AG09309 (cell line): ENCODE results near the gene IFT122.
A peak's percentile ranks its signal among the peaks of the same experiment; 100 is the strongest.
"Not testable (repeated sequence)": the region's sequence is repeated elsewhere in the genome, so short reads cannot be mapped to it uniquely, and the experiment has no call there.

Experiments
- DNase-seq: peaks from one replicate; pipeline ENCODE4 v3.0.0-alpha.2; 2010; ENCODE audit warnings: low read depth
- H3K4me3 ChIP-seq: 2 replicates; pipeline ENCODE4 v1.5.1; 2011; ENCODE audit warnings: mild to moderate bottlenecking, low read depth, low read length, moderate library complexity; ENCODE audit not compliant: control insufficient read depth
- TF ChIP-seq, protein P1 (sequence below): IDR thresholded peaks from 2 replicates; pipeline ENCODE4 v1.5.1; 2011; ENCODE audit warnings: mild to moderate bottlenecking, low read depth, low read length, inconsistent platforms; ENCODE audit not compliant: insufficient read depth, control insufficient read depth; ENCODE audit errors: missing control alignments

The IFT122 gene, protein sequence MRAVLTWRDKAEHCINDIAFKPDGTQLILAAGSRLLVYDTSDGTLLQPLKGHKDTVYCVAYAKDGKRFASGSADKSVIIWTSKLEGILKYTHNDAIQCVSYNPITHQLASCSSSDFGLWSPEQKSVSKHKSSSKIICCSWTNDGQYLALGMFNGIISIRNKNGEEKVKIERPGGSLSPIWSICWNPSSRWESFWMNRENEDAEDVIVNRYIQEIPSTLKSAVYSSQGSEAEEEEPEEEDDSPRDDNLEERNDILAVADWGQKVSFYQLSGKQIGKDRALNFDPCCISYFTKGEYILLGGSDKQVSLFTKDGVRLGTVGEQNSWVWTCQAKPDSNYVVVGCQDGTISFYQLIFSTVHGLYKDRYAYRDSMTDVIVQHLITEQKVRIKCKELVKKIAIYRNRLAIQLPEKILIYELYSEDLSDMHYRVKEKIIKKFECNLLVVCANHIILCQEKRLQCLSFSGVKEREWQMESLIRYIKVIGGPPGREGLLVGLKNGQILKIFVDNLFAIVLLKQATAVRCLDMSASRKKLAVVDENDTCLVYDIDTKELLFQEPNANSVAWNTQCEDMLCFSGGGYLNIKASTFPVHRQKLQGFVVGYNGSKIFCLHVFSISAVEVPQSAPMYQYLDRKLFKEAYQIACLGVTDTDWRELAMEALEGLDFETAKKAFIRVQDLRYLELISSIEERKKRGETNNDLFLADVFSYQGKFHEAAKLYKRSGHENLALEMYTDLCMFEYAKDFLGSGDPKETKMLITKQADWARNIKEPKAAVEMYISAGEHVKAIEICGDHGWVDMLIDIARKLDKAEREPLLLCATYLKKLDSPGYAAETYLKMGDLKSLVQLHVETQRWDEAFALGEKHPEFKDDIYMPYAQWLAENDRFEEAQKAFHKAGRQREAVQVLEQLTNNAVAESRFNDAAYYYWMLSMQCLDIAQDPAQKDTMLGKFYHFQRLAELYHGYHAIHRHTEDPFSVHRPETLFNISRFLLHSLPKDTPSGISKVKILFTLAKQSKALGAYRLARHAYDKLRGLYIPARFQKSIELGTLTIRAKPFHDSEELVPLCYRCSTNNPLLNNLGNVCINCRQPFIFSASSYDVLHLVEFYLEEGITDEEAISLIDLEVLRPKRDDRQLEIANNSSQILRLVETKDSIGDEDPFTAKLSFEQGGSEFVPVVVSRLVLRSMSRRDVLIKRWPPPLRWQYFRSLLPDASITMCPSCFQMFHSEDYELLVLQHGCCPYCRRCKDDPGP

DNA sequence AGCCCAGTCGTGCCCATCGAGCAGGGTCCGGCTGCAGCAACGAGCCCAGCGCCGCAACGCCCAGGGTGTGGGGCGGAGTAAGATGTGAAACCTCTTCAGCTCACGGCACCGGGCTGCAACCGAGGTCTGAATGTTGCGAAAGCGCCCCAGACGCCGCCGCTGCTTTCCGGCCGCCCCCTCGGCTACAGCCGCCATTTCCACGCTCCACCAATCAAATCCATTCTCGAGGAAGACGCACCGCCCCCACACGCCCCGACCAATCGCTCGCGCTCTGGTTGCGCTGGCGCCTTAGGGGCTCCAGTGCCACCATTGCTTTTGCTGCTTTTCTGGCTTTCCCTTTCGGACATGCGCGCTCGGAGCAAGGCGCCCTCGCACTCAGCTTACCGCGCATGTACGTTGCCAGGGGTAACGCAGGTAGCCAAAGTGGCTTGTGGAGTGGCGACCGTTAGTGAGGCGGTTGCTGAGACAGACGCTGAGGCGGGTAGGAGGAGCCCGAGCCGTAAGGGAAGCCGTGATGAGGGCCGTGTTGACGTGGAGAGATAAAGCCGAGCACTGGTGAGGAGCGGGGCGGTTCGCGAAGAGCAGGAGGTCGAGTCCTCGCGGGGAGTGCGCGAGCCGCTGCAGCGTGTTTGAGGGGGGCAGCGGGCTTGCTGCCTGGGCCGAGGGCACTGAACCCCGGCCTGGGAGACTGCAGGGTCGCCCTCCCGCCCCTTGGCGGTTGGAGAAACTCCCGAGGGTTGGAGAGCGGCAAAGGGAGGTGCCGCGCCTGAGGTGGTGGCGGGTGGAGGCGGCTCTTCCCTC is at the start of gene IFT122, which contains the start of gene MBD4:
TSS of gene IFT122 (plus strand) at position 408 of the 801 bp plus-strand sequence. CDS start at position 515, 107 bp downstream.
TSS of gene MBD4 (minus strand) at position 132 of the 801 bp plus-strand sequence. CDS start at position 17, 115 bp downstream.
- peak within 1 kb of the TSS; percentile 94 for H3K4me3 ChIP-seq
- TF ChIP-seq, protein P1, sequence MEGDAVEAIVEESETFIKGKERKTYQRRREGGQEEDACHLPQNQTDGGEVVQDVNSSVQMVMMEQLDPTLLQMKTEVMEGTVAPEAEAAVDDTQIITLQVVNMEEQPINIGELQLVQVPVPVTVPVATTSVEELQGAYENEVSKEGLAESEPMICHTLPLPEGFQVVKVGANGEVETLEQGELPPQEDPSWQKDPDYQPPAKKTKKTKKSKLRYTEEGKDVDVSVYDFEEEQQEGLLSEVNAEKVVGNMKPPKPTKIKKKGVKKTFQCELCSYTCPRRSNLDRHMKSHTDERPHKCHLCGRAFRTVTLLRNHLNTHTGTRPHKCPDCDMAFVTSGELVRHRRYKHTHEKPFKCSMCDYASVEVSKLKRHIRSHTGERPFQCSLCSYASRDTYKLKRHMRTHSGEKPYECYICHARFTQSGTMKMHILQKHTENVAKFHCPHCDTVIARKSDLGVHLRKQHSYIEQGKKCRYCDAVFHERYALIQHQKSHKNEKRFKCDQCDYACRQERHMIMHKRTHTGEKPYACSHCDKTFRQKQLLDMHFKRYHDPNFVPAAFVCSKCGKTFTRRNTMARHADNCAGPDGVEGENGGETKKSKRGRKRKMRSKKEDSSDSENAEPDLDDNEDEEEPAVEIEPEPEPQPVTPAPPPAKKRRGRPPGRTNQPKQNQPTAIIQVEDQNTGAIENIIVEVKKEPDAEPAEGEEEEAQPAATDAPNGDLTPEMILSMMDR, result no peak
- DNase-seq, result peak; percentile 97

DNA sequence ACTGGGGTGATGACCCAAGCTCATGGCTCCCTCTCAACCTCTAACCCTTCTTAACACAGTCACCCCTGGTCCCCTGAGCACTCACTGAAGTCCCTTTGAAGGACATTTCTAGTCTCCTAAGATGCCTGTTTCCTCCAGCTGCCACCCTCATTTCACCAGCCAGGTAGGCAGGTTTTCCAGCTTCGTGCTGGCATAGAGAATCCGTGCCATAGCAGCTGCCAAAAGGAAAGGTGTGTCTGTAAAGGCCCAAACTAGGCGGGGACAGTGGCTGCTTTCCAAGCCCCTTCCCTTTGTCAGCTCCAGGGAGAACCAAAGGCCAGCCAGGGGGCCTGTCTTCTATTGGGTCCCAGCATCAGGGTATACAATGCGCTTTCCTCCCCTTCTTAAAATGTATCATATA is 48.4 kb upstream of the IFT122 start:
- not testable (repeated sequence) for DNase-seq, H3K4me3 ChIP-seq

DNA sequence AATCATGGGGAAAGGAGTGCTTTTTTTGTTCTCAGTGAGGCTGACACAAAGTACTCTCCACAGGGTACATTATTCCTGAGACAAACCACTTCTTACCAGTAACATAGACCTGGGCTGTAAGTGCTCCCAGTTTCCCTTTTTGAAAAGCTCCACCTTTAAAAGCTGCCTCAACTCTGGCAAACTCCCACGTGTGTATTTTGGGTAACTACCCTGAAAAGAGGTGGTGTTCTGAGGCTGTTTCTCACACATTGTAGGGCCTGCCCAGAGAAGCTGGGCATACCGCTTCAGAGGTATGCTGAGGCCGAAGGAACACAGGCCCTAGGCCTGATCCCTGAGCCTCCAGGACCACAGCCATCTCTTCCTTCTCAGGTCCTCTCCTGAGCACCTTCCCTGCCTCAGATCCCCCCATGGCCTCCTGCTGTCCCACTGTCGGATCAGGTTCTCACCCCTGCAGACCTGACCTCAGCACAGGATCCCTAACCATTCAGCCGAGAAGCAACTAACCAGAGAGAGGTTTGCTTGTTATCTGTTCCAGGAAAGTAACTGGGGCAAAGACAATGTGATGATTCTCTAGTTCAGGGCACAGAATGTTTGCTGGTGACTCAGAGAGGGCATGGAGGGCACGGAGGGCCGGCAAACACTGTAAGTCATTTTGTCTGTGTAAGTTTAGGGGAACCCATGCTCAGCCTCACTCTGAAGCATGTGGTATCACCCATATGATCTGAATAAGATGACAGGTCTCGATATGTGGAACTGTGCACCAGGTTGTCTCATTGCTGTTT is 47.7 kb upstream of the IFT122 start:
- not testable (repeated sequence) for H3K4me3 ChIP-seq, DNase-seq

DNA sequence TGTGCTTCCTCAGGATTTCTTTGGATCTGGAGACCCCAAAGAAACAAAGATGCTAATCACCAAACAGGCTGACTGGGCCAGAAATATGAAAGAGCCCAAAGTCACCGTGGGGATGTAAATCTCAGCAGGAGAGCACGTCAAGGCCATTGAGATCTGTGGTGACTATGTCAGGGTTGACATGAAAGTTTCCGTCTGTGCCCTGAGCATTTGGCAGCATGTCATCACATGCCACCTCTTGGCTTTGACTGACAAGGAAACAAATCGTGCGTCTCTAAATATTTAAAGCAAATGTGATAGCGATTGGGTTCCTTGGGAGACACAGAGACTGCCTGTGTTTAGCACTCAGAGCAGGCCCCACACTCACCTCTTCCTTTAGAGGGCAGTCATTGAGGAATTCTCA is 46.8 kb upstream of the IFT122 start:
- DNase-seq, result no peak
- TF ChIP-seq, protein P1, result no peak
- H3K4me3 ChIP-seq, result no peak overlapping the region

DNA sequence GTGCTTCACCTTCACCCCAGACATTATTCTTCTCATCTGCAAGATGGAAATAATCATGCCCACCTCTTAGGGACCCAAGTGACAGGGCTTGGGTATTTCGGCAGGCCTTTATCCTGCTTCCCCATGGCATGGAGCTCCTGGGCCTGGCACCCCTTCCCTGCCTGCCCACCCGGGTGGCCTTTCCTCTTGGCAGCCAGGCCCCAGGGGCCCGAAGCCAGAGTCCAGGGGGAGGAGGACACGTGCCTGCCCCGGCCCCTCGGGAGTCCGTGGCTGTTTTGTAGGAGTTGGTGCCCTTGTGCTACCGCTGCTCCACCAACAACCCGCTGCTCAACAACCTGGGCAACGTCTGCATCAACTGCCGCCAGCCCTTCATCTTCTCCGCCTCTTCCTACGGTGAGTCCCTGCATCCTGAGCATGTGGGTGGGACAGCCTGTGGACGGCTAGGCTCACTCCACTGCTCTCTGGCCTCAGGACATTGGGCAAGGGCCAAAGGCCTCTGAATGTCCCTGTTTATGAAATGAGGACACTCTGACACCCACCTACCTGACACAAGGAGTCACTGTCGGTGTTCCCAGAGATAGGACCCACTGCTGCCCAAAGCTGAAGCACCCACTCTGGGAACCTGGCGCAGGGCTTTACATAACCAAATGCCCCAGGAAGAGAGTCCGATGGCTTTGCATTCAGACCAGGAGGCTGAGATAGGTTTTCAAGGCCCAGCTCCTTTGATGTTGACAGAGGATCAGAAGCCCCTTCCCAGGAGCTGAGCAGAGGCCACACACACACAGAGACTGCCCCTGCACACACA is 46.1 kb upstream of the IFT122 start:
- not testable (repeated sequence) for DNase-seq, H3K4me3 ChIP-seq

DNA sequence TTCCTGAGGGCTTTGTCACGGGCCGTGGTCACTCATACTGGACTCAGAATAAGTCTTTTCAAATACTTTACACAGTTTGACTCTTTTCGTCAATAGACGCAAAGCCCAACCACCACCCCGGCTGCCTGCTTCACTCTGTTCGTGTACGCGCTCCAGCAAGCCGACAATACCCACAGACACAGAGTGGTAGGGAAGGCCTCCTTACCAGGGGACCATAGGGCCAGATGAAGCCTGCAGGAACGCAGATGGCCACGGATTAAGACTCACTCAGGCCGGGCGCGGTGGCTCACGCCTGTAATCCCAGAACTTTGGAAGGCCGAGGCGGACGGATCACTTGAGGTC is 41.2 kb upstream of the IFT122 start:
- TF ChIP-seq, protein P1, result no peak
- no peak for DNase-seq
- H3K4me3 ChIP-seq, result peak overlapping the region; percentile 70
